ENCODE data around the gene EIF3L.
A peak's percentile ranks its signal among the peaks of the same experiment; 100 is the strongest.

The EIF3L gene

DNA sequence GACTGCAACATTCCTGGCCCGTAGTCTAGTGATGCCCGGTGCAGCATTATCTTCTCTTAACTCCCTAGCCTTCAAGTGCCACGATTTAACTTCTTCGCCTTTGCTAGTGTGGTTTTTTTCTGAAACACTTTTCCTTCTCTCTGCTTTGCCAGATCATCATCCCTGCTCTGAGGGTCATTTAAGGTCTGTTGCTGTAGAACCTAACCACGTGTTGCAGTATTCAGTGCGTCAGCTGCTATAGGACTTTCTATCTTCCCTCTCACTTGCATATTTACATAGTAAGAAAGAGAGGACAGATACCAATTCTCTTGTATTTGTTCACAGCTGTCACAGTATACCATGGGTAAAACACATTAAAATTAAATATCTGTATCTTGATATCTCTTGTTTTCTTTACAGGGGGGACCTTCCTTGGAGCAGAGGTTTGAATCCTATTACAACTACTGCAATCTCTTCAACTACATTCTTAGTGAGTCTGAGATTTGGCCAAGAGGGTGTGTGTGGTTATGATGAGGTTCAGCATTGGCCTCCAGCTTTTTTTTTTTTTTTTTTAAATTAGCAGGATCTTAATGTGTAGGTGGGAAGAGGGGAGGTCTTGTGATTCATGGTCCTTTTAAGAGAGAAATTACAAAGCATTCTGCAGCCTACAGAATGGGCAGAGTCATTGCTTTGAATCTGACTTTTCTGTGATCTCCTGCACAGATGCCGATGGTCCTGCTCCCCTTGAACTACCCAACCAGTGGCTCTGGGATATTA is 13.5 kb downstream of the EIF3L start:
- Mint-ChIP-seq H3K27ac (no peak overlapping the region), H3K27me3 (no peaks in the 10 kb centered on the region), H3K9me3 (no peaks in the 10 kb centered on the region), H3K36me3 (ENCODE audit: low read depth) (peaks cover 71% of the 10 kb centered on the region), H3K4me3 (no peak overlapping the region), H3K4me1 (peaks cover 6% of the 10 kb centered on the region)
- DNase-seq: no peak
- no peak for ATAC-seq

DNA sequence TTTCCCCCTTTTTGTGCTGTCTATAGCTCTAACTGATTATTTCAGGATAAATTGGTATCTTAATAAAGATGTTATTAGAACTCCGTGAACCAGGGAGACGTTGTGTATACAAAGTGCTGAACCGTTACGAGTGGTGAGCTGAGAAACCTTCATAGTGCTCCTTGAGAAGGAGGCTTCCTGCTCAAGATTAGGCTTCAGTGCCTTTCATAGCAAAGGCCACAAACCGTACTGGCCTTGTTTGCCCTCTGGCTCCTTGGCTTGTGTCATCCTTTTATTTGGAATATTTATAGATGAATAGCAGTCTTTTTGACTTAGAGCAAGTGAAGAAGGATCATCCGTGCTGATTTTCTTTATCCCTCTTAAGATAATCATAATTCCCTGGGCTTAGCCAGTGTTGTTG is 16.3 kb downstream of the EIF3L start:
- Mint-ChIP-seq H3K27me3 (no peaks in the 10 kb centered on the region), H3K4me3 (no peak overlapping the region), H3K36me3 (ENCODE audit: low read depth) (peaks cover 71% of the 10 kb centered on the region), H3K27ac (no peak overlapping the region), H3K4me1 (peaks cover 6% of the 10 kb centered on the region), H3K9me3 (no peaks in the 10 kb centered on the region)
- DNase-seq (no peak), ATAC-seq (no peak)

DNA sequence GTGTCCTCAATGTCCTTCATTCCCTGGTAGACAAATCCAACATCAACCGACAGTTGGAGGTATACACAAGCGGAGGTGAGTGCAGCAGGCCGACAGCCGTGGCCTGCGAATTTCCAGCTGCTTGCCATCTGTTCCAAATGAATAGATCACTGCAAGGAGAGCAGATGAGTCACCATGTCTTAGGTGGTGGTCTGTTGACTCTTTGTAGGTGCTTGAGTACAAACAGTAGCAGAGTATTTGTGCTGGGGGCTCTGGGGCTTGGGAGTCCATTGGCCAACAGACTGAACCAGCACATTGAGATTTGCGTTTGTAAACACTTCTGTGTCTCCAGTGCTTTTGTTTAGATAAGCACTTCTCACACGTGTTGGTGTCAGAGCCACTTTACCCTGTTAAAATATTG is 21.1 kb downstream of the EIF3L start:
- H3K36me3 Mint-ChIP-seq (ENCODE audit: low read depth): peaks cover 59% of the 10 kb centered on the region
- H3K9me3 Mint-ChIP-seq: no peaks in the 10 kb centered on the region
- H3K27ac Mint-ChIP-seq: no peak overlapping the region
- ATAC-seq: no peak
- no peaks in the 10 kb centered on the region for H3K4me1 Mint-ChIP-seq
- no peaks in the 10 kb centered on the region for H3K27me3 Mint-ChIP-seq
- no peak overlapping the region for H3K4me3 Mint-ChIP-seq
- DNase-seq: no peak

- H3K9me3 Mint-ChIP-seq: no peaks in the 10 kb centered on the region
- H3K27ac Mint-ChIP-seq: no peak overlapping the region
Measured at GRCh38 chr22:37880668-37881440, 31.6 kb downstream of the EIF3L start.

GRCh38 chr22:37884420-37884819 is 35.2 kb downstream of the EIF3L start:
- Mint-ChIP-seq H3K4me1 (peaks cover 2% of the 10 kb centered on the region), H3K36me3 (ENCODE audit: low read depth) (peaks cover 56% of the 10 kb centered on the region), H3K9me3 (no peaks in the 10 kb centered on the region), H3K4me3 (no peak overlapping the region), H3K27ac (no peak overlapping the region), H3K27me3 (no peaks in the 10 kb centered on the region)
- DNase-seq (no peak), ATAC-seq (no peak)

More at GRCh38 chr22:37880668-37881440, 31.6 kb downstream of the EIF3L start:
- ATAC-seq (no peak), DNase-seq (no peak)
- H3K4me1 Mint-ChIP-seq: peaks cover 2% of the 10 kb centered on the region
- H3K36me3 Mint-ChIP-seq (ENCODE audit: low read depth): peaks cover 54% of the 10 kb centered on the region
- H3K4me3 Mint-ChIP-seq: no peak overlapping the region
- H3K27me3 Mint-ChIP-seq: no peaks in the 10 kb centered on the region

GRCh38 chr22:37887584-37888378 is 38.6 kb downstream of the EIF3L start:
- no peaks in the 10 kb centered on the region for H3K9me3 Mint-ChIP-seq
- peaks cover 51% of the 10 kb centered on the region for H3K36me3 Mint-ChIP-seq (ENCODE audit: low read depth)
- no peak overlapping the region for H3K27ac Mint-ChIP-seq
- H3K4me1 Mint-ChIP-seq: peaks cover 2% of the 10 kb centered on the region
- H3K27me3 Mint-ChIP-seq: no peaks in the 10 kb centered on the region
- no peak overlapping the region for H3K4me3 Mint-ChIP-seq
- ATAC-seq (no peak), DNase-seq (no peak)

- DNase-seq (no peak), ATAC-seq (no peak)
- Mint-ChIP-seq H3K9me3 (no peaks in the 10 kb centered on the region), H3K4me1 (peaks cover 20% of the 10 kb centered on the region), H3K36me3 (ENCODE audit: low read depth) (peaks cover 35% of the 10 kb centered on the region), H3K4me3 (no peak overlapping the region), H3K27ac (no peak overlapping the region), H3K27me3 (no peaks in the 10 kb centered on the region)
Measured at GRCh38 chr22:37891926-37892325, 42.7 kb downstream of the EIF3L start.

GRCh38 chr22:37892566-37893335 is 43.5 kb downstream of the EIF3L start:
- H3K4me3 Mint-ChIP-seq: no peak overlapping the region
- DNase-seq (no peak), ATAC-seq (no peak)
- H3K36me3 Mint-ChIP-seq (ENCODE audit: low read depth): peaks cover 30% of the 10 kb centered on the region
- H3K4me1 Mint-ChIP-seq: peaks cover 20% of the 10 kb centered on the region
- no peak overlapping the region for H3K27ac Mint-ChIP-seq
- H3K27me3 Mint-ChIP-seq: no peaks in the 10 kb centered on the region
- no peaks in the 10 kb centered on the region for H3K9me3 Mint-ChIP-seq

- Mint-ChIP-seq H3K9me3 (no peaks in the 10 kb centered on the region), H3K36me3 (ENCODE audit: low read depth) (peaks cover 21% of the 10 kb centered on the region), H3K4me1 (peaks cover 20% of the 10 kb centered on the region), H3K4me3 (no peak overlapping the region), H3K27me3 (no peaks in the 10 kb centered on the region), H3K27ac (peak overlapping the region; percentile 1)
- DNase-seq: no peak
- ATAC-seq: no peak
Measured at GRCh38 chr22:37893583-37893983, 44.4 kb downstream of the EIF3L start.

- Mint-ChIP-seq H3K4me1 (peaks cover 20% of the 10 kb centered on the region), H3K27me3 (no peaks in the 10 kb centered on the region), H3K4me3 (no peak overlapping the region), H3K27ac (peak overlapping the region; percentile 39), H3K9me3 (no peaks in the 10 kb centered on the region), H3K36me3 (ENCODE audit: low read depth) (peaks cover 12% of the 10 kb centered on the region)
- ATAC-seq: no peak
- no peak for DNase-seq
Measured at GRCh38 chr22:37894939-37895670, 45.9 kb downstream of the EIF3L start.

GRCh38 chr22:37896181-37896592 is 47.0 kb downstream of the EIF3L start:
- Mint-ChIP-seq H3K4me3 (no peak overlapping the region), H3K9me3 (no peaks in the 10 kb centered on the region), H3K36me3 (ENCODE audit: low read depth) (peaks cover 9% of the 10 kb centered on the region), H3K4me1 (peaks cover 20% of the 10 kb centered on the region), H3K27ac (peak overlapping the region; percentile 78), H3K27me3 (no peaks in the 10 kb centered on the region)
- ATAC-seq (peak; percentile 85), DNase-seq (peak; percentile 34)

DNA sequence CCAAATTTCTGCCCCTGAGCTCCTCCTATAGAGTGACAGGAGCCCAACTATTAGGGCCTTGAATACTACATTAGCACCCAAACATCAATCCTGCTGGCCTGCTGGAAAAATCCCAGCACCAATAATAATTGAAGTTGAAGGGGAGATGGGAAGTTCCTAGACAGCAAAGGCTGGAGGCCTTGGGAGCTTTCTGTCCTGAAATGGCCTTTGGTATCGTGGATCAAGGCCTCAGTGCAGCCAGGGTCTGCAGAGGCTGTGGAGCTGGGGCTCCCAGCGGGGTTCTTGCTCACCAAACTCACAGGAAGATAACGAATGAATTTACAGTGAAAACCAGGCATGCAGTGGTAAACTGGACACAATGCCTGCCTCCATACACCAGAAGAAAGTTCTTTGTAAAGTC is 47.7 kb downstream of the EIF3L start:
- Mint-ChIP-seq H3K27ac (peak overlapping the region; percentile 78), H3K4me1 (peaks cover 20% of the 10 kb centered on the region), H3K36me3 (ENCODE audit: low read depth) (peaks cover 2% of the 10 kb centered on the region), H3K9me3 (no peaks in the 10 kb centered on the region), H3K27me3 (no peaks in the 10 kb centered on the region), H3K4me3 (no peak overlapping the region)
- ATAC-seq (no peak), DNase-seq (no peak)

- H3K27ac Mint-ChIP-seq: no peak overlapping the region
- ATAC-seq: no peak
Measured at GRCh38 chr22:37897807-37898206, 48.6 kb downstream of the EIF3L start.

More at GRCh38 chr22:37897807-37898206, 48.6 kb downstream of the EIF3L start:
- Mint-ChIP-seq H3K36me3 (ENCODE audit: low read depth) (no peaks in the 10 kb centered on the region), H3K4me1 (peaks cover 20% of the 10 kb centered on the region), H3K4me3 (no peak overlapping the region), H3K27me3 (no peaks in the 10 kb centered on the region), H3K9me3 (no peaks in the 10 kb centered on the region)
- no peak for DNase-seq

All from activated naive CD8-positive, alpha-beta T cell treated with anti-CD3 and anti-CD28 coated beads, Interleukin-2, amount 50 U/mL, for 24 hours (primary cell).